Panc1 (cell line): ENCODE measurements around the gene ZNF273.

ENCODE experiments used
- POLR2AphosphoS5 ChIP-seq: IDR thresholded peaks from 2 replicates; pipeline ENCODE4 v1.6.1; 2012; ENCODE audit warnings: mild to moderate bottlenecking, low read depth, low read length, moderate library complexity
- SIN3A ChIP-seq: IDR thresholded peaks from 2 replicates; pipeline ENCODE4 v1.6.1; 2012; ENCODE audit warnings: low read depth, mild to moderate bottlenecking, low read length, moderate library complexity, borderline replicate concordance; ENCODE audit not compliant: insufficient read depth
- TF ChIP-seq, protein P1 (sequence below): fragments of 450-650 bp; IDR thresholded peaks from 2 replicates; pipeline ENCODE4 v1.5.1; 2017; ENCODE audit warnings: mild to moderate bottlenecking

DNA sequence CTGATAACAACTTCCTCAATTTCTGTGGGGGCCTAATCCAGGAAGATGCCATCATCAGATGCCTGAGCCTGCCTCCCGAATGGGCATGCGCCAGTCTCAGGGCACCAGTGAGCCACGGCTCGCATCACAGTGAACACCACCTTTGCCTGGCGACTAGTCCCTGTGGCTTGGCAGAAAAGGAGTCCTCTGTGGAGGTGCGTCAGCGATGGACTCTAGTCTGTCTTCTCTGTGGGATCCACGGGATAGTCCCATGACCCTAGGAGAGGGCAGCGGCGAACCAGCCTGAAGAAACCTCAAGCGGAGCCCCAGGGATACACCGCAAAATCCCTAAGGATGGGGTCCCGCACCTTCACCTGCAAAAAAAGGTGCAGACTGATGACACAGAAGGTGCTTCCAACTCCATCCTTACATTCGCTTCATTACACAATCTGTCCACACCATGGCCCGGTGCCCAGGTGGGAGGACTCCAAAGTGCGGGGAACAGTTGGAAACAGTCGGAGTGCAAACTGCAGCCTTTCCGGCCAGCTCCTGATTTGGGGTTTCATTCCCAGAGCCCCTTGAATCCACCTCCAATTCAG lies 35.1 kb upstream of the ZNF273 start:
- TF ChIP-seq, protein P1, sequence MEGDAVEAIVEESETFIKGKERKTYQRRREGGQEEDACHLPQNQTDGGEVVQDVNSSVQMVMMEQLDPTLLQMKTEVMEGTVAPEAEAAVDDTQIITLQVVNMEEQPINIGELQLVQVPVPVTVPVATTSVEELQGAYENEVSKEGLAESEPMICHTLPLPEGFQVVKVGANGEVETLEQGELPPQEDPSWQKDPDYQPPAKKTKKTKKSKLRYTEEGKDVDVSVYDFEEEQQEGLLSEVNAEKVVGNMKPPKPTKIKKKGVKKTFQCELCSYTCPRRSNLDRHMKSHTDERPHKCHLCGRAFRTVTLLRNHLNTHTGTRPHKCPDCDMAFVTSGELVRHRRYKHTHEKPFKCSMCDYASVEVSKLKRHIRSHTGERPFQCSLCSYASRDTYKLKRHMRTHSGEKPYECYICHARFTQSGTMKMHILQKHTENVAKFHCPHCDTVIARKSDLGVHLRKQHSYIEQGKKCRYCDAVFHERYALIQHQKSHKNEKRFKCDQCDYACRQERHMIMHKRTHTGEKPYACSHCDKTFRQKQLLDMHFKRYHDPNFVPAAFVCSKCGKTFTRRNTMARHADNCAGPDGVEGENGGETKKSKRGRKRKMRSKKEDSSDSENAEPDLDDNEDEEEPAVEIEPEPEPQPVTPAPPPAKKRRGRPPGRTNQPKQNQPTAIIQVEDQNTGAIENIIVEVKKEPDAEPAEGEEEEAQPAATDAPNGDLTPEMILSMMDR, result no peak
- no peak for TF ChIP-seq POLR2AphosphoS5
- TF ChIP-seq SIN3A, result no peak
